ENCODE measurements around the gene APBB2.

The APBB2 gene

GRCh38 chr4:41142376-41143310 is 71.7 kb downstream of the APBB2 start:
- Histone ChIP-seq H3K36me3 (ENCODE audit: insufficient read depth) (no peaks in the 10 kb centered on the region), H3K4me3 (IDR thresholded peaks at IDR 0.05; ENCODE audit: insufficient read depth, low read depth, low read length) (no peak overlapping the region), H3K4me1 (ENCODE audit: low read depth, poor library complexity, severe bottlenecking) (peaks cover 58% of the 10 kb centered on the region), H2AFZ (ENCODE audit: low read depth) (no peak overlapping the region), H3K4me2 (peak overlapping the region; percentile 7; the same call in 1 of the 2 replicates), H3K27me3 (ENCODE audit: insufficient read depth, low read depth) (no peaks in the 10 kb centered on the region), H4K20me1 (ENCODE audit: insufficient read depth) (no peaks in the 10 kb centered on the region), H3K27ac (no peak overlapping the region), H3K9ac (no peak overlapping the region), H3K79me2 (ENCODE audit: insufficient read depth, low read depth) (peaks cover 6% of the 10 kb centered on the region)
- no peak for TF ChIP-seq CTCF (conservative IDR thresholded peaks at IDR 0.05; ENCODE audit: low read depth, low read length)

GRCh38 chr4:41141900-41142299 is 72.4 kb downstream of the APBB2 start:
- H3K27ac ChIP-seq, result no peak overlapping the region
- no peaks in the 10 kb centered on the region for H3K36me3 ChIP-seq (ENCODE audit: insufficient read depth)
- no peaks in the 10 kb centered on the region for H3K27me3 ChIP-seq (ENCODE audit: insufficient read depth, low read depth)

GRCh38 chr4:41140410-41140809 is 73.9 kb downstream of the APBB2 start:
- no peak overlapping the region for H3K27ac ChIP-seq
- H4K20me1 ChIP-seq (ENCODE audit: insufficient read depth), result no peaks in the 10 kb centered on the region
- no peaks in the 10 kb centered on the region for H3K36me3 ChIP-seq (ENCODE audit: insufficient read depth)
- no peak overlapping the region for H3K9ac ChIP-seq
- no peak overlapping the region for H3K4me2 ChIP-seq
- no peak overlapping the region for H2AFZ ChIP-seq (ENCODE audit: low read depth)
- TF ChIP-seq CTCF (conservative IDR thresholded peaks at IDR 0.05; ENCODE audit: low read depth, low read length), result no peak
- no peaks in the 10 kb centered on the region for H3K27me3 ChIP-seq (ENCODE audit: insufficient read depth, low read depth)
- H3K4me1 ChIP-seq (ENCODE audit: low read depth, poor library complexity, severe bottlenecking), result peaks cover 50% of the 10 kb centered on the region
- no peak overlapping the region for H3K4me3 ChIP-seq (IDR thresholded peaks at IDR 0.05; ENCODE audit: insufficient read depth, low read depth, low read length)
- peaks cover 6% of the 10 kb centered on the region for H3K79me2 ChIP-seq (ENCODE audit: insufficient read depth, low read depth)

More at GRCh38 chr4:41141900-41142299, 72.4 kb downstream of the APBB2 start:
- H3K4me3 ChIP-seq (IDR thresholded peaks at IDR 0.05; ENCODE audit: insufficient read depth, low read depth, low read length), result no peak overlapping the region
- no peak overlapping the region for H3K4me2 ChIP-seq
- H3K4me1 ChIP-seq (ENCODE audit: low read depth, poor library complexity, severe bottlenecking), result peaks cover 57% of the 10 kb centered on the region
- no peaks in the 10 kb centered on the region for H4K20me1 ChIP-seq (ENCODE audit: insufficient read depth)
- H3K9ac ChIP-seq, result no peak overlapping the region
- H3K79me2 ChIP-seq (ENCODE audit: insufficient read depth, low read depth), result peaks cover 6% of the 10 kb centered on the region
- no peak for TF ChIP-seq CTCF (conservative IDR thresholded peaks at IDR 0.05; ENCODE audit: low read depth, low read length)
- H2AFZ ChIP-seq (ENCODE audit: low read depth), result no peak overlapping the region

GRCh38 chr4:41137879-41138278 is 76.5 kb downstream of the APBB2 start:
- Histone ChIP-seq H3K4me3 (IDR thresholded peaks at IDR 0.05; ENCODE audit: insufficient read depth, low read depth, low read length) (no peak overlapping the region), H3K36me3 (ENCODE audit: insufficient read depth) (no peaks in the 10 kb centered on the region), H3K27ac (no peak overlapping the region), H3K4me1 (ENCODE audit: low read depth, poor library complexity, severe bottlenecking) (peaks cover 32% of the 10 kb centered on the region), H3K9ac (no peak overlapping the region), H4K20me1 (ENCODE audit: insufficient read depth) (no peaks in the 10 kb centered on the region), H3K27me3 (ENCODE audit: insufficient read depth, low read depth) (no peaks in the 10 kb centered on the region), H3K79me2 (ENCODE audit: insufficient read depth, low read depth) (no peaks in the 10 kb centered on the region), H3K4me2 (no peak overlapping the region), H2AFZ (ENCODE audit: low read depth) (no peak overlapping the region)
- no peak for TF ChIP-seq CTCF (conservative IDR thresholded peaks at IDR 0.05; ENCODE audit: low read depth, low read length)

Measured in KMS-11 (cell line).